NCI-H2196 (cell line): ENCODE results near the gene RAB9A.
"Not testable (repeated sequence)": the region's sequence is repeated elsewhere in the genome, so short reads cannot be mapped to it uniquely, and the experiment has no call there.

ENCODE experiments used
- DNase-seq: peaks from one replicate; lab custom pipeline; 2025; ENCODE audit not compliant: unreplicated experiment; lab: John Stamatoyannopoulos, UW

The RAB9A gene

GRCh38 chrX:13699183-13699826 lies 10.4 kb downstream of the RAB9A start:
- DNase-seq, result no peak

GRCh38 chrX:13700380-13700779 lies 11.5 kb downstream of the RAB9A start:
- DNase-seq, result no peak

GRCh38 chrX:13702111-13702789 lies 13.3 kb downstream of the RAB9A start:
- no peak for DNase-seq

- DNase-seq, result no peak
Measured at GRCh38 chrX:13703135-13703534, 14.2 kb downstream of the RAB9A start.

- no peak for DNase-seq
Measured at GRCh38 chrX:13703589-13703988, 14.7 kb downstream of the RAB9A start.

GRCh38 chrX:13711141-13711540 lies 22.2 kb downstream of the RAB9A start:
- no peak for DNase-seq

- no peak for DNase-seq
Measured at GRCh38 chrX:13716455-13716854, 27.5 kb downstream of the RAB9A start.

- DNase-seq, result no peak
Measured at GRCh38 chrX:13716905-13717304, 28.0 kb downstream of the RAB9A start.

GRCh38 chrX:13717700-13718472 lies 29.0 kb downstream of the RAB9A start:
- DNase-seq, result no peak

GRCh38 chrX:13719192-13719856 lies 30.4 kb downstream of the RAB9A start:
- DNase-seq, result no peak

GRCh38 chrX:13721371-13721770 lies 32.4 kb downstream of the RAB9A start:
- DNase-seq, result no peak

- peak; percentile 10 for DNase-seq
Measured at GRCh38 chrX:13721819-13722519, 33.0 kb downstream of the RAB9A start.

- DNase-seq, result not testable (repeated sequence)
Measured at GRCh38 chrX:13724878-13725277, 36.0 kb downstream of the RAB9A start.

- DNase-seq, result not testable (repeated sequence)
Measured at GRCh38 chrX:13726583-13726982, 37.7 kb downstream of the RAB9A start.

- DNase-seq, result not testable (repeated sequence)
Measured at GRCh38 chrX:13730523-13730922, 41.6 kb downstream of the RAB9A start.

GRCh38 chrX:13732246-13733067 lies 43.5 kb downstream of the RAB9A start:
- no peak for DNase-seq

- DNase-seq, result no peak
Measured at GRCh38 chrX:13733506-13733905, 44.6 kb downstream of the RAB9A start.

- peak; percentile 90 for DNase-seq
Measured at GRCh38 chrX:13734278-13735172, 45.6 kb downstream of the RAB9A start, which contains the start of the genes OFD1 and TRAPPC2. Gene OFD1, plus strand, starts transcription at chrX:13734748. Its CDS starts 324 bp downstream, at chrX:13735072. Gene TRAPPC2, minus strand, starts transcription at chrX:13734620. Its CDS starts 14,657 bp downstream, at chrX:13719963.

- DNase-seq, result no peak
Measured at GRCh38 chrX:13741695-13742094, 52.8 kb downstream of the RAB9A start.
